Nephron progenitor cell (in vitro differentiated cells): ENCODE measurements around the gene ZSCAN32.
A peak's percentile ranks its signal among the peaks of the same experiment; 100 is the strongest.

ENCODE experiments used
- DNase-seq: peaks from one replicate; pipeline ENCODE4 v3.0.0; 2021
- H3K27ac Mint-ChIP-seq: 2 replicates; pipeline ENCODE4 v1.8.0; 2021; ENCODE audit warnings: mild to moderate bottlenecking, moderate library complexity, mixed read lengths
- H3K27me3 Mint-ChIP-seq: 2 replicates; pipeline ENCODE4 v1.8.0; 2021; ENCODE audit warnings: mild to moderate bottlenecking, low read depth, mixed read lengths; ENCODE audit not compliant: poor library complexity
- H3K36me3 Mint-ChIP-seq: 2 replicates; pipeline ENCODE4 v1.8.0; 2021; ENCODE audit warnings: low read depth, mixed read lengths
- H3K4me1 Mint-ChIP-seq: 2 replicates; pipeline ENCODE4 v1.8.0; 2021; ENCODE audit warnings: mixed read lengths
- H3K4me3 Mint-ChIP-seq: 2 replicates; pipeline ENCODE4 v1.8.0; 2021; ENCODE audit warnings: mild to moderate bottlenecking, moderate library complexity, mixed read lengths
- H3K9me3 Mint-ChIP-seq: 2 replicates; pipeline ENCODE4 v1.8.0; 2021; ENCODE audit warnings: mild to moderate bottlenecking, moderate library complexity, mixed read lengths
- TF ChIP-seq, protein P1 (sequence below): fragments of 200-600 bp; sonication (generic); IDR thresholded peaks from 2 replicates; pipeline ENCODE4 v1.5.0; 2021; ENCODE audit warnings: antibody characterized with exemption

The ZSCAN32 gene

GRCh38 chr16:3400779-3401688 is at the start of gene ZSCAN32, which contains the start of gene ZNF174:
Gene ZSCAN32, minus strand, starts transcription at chr16:3401004. Its CDS starts 3,447 bp downstream, at chr16:3397557.
Gene ZNF174, plus strand, starts transcription at chr16:3401215. Its CDS starts 790 bp downstream, at chr16:3402005.
- peaks cover 3% of the 10 kb centered on the region for H3K27me3 Mint-ChIP-seq
- peaks cover 82% of the 10 kb centered on the region for H3K9me3 Mint-ChIP-seq
- H3K4me3 Mint-ChIP-seq: peak within 1 kb of the TSS; percentile 94
- TF ChIP-seq, protein P1, sequence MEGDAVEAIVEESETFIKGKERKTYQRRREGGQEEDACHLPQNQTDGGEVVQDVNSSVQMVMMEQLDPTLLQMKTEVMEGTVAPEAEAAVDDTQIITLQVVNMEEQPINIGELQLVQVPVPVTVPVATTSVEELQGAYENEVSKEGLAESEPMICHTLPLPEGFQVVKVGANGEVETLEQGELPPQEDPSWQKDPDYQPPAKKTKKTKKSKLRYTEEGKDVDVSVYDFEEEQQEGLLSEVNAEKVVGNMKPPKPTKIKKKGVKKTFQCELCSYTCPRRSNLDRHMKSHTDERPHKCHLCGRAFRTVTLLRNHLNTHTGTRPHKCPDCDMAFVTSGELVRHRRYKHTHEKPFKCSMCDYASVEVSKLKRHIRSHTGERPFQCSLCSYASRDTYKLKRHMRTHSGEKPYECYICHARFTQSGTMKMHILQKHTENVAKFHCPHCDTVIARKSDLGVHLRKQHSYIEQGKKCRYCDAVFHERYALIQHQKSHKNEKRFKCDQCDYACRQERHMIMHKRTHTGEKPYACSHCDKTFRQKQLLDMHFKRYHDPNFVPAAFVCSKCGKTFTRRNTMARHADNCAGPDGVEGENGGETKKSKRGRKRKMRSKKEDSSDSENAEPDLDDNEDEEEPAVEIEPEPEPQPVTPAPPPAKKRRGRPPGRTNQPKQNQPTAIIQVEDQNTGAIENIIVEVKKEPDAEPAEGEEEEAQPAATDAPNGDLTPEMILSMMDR: no peak
- H3K27ac Mint-ChIP-seq: peak within 1 kb of the TSS; percentile 82
- DNase-seq: peak; percentile 98
- H3K36me3 Mint-ChIP-seq: peaks cover 83% of the 10 kb centered on the region
- peaks cover 14% of the 10 kb centered on the region for H3K4me1 Mint-ChIP-seq

GRCh38 chr16:3444032-3444388 is 43.2 kb upstream of the ZSCAN32 start:
- TF ChIP-seq, protein P1: no peak
- peaks cover 11% of the 10 kb centered on the region for H3K4me1 Mint-ChIP-seq
- H3K27me3 Mint-ChIP-seq: peaks cover 2% of the 10 kb centered on the region
- H3K36me3 Mint-ChIP-seq: peaks cover 78% of the 10 kb centered on the region
- peak overlapping the region; percentile 97 for H3K27ac Mint-ChIP-seq
- peak overlapping the region; percentile 95 for H3K4me3 Mint-ChIP-seq
- H3K9me3 Mint-ChIP-seq: peaks cover 79% of the 10 kb centered on the region
- DNase-seq: no peak

- H3K36me3 Mint-ChIP-seq: peaks cover 78% of the 10 kb centered on the region
- H3K9me3 Mint-ChIP-seq: peaks cover 79% of the 10 kb centered on the region
- DNase-seq: peak; percentile 74
- peaks cover 2% of the 10 kb centered on the region for H3K27me3 Mint-ChIP-seq
- TF ChIP-seq, protein P1: no peak
- H3K4me1 Mint-ChIP-seq: peaks cover 11% of the 10 kb centered on the region
- H3K4me3 Mint-ChIP-seq: peak within 1 kb of the TSS; percentile 95
- H3K27ac Mint-ChIP-seq: peak within 1 kb of the TSS; percentile 97
Measured at GRCh38 chr16:3443108-3444031, 42.6 kb upstream of the ZSCAN32 start, which contains the start of the genes NAA60 and ZNF597. Gene NAA60, plus strand, starts transcription at chr16:3443680. Its CDS starts 32,548 bp downstream, at chr16:3476228. Gene ZNF597, minus strand, starts transcription at chr16:3443504. Its CDS starts 351 bp downstream, at chr16:3443153.

GRCh38 chr16:3439637-3440036 is 38.8 kb upstream of the ZSCAN32 start:
- TF ChIP-seq, protein P1: no peak
- H3K27me3 Mint-ChIP-seq: peaks cover 26% of the 10 kb centered on the region
- no peak overlapping the region for H3K4me3 Mint-ChIP-seq
- H3K4me1 Mint-ChIP-seq: peaks cover 11% of the 10 kb centered on the region
- H3K27ac Mint-ChIP-seq: no peak overlapping the region
- DNase-seq: no peak
- H3K36me3 Mint-ChIP-seq: peaks cover 63% of the 10 kb centered on the region
- peaks cover 61% of the 10 kb centered on the region for H3K9me3 Mint-ChIP-seq

DNA sequence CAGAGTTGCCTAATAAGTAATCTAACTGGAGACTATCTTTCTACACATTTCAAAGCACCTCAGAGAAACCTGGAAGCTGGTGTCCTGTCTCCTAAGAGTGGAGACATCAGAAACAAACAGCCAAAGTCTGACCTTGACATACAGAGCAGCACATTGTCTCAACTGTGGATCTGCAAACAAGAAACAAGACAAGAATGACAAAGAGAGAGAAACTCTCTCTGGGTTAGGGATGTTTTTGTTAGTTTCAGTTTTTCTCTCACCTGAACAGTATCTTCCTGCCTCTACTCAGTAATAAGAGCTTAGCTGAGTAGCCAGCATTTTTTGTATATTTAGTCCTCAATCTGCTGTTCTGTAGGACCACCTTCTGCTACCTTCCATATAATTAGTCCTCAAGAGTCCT is 33.6 kb upstream of the ZSCAN32 start:
- H3K9me3 Mint-ChIP-seq: peaks cover 21% of the 10 kb centered on the region
- H3K36me3 Mint-ChIP-seq: peaks cover 38% of the 10 kb centered on the region
- no peaks in the 10 kb centered on the region for H3K4me1 Mint-ChIP-seq
- H3K27me3 Mint-ChIP-seq: peaks cover 35% of the 10 kb centered on the region
- H3K4me3 Mint-ChIP-seq: no peak overlapping the region
- no peak overlapping the region for H3K27ac Mint-ChIP-seq
- no peak for DNase-seq
- TF ChIP-seq, protein P1: no peak
